GM19023 (cell line): ENCODE measurements around the gene RBMS3.
"Not testable (repeated sequence)": the region's sequence is repeated elsewhere in the genome, so short reads cannot be mapped to it uniquely, and the experiment has no call there.

ENCODE experiments used
- ATAC-seq: cut with Tn5 transposase; IDR thresholded peaks from one replicate; pipeline ENCODE4 v1.9.1; 2021; ENCODE audit warnings: mild to moderate bottlenecking, moderate library complexity; ENCODE audit not compliant: unreplicated experiment

Gene RBMS3

GRCh38 chr3:29337565-29337964 is 56.7 kb downstream of the RBMS3 start:
- no peak for ATAC-seq

GRCh38 chr3:29338377-29338776 is 57.5 kb downstream of the RBMS3 start:
- ATAC-seq: no peak

GRCh38 chr3:29339016-29339833 is 58.4 kb downstream of the RBMS3 start:
- no peak for ATAC-seq

GRCh38 chr3:29344154-29344553 is 63.3 kb downstream of the RBMS3 start:
- no peak for ATAC-seq

- no peak for ATAC-seq
Measured at GRCh38 chr3:29344935-29345334, 64.1 kb downstream of the RBMS3 start.

- ATAC-seq: no peak
Measured at GRCh38 chr3:29345516-29346300, 64.8 kb downstream of the RBMS3 start.

DNA sequence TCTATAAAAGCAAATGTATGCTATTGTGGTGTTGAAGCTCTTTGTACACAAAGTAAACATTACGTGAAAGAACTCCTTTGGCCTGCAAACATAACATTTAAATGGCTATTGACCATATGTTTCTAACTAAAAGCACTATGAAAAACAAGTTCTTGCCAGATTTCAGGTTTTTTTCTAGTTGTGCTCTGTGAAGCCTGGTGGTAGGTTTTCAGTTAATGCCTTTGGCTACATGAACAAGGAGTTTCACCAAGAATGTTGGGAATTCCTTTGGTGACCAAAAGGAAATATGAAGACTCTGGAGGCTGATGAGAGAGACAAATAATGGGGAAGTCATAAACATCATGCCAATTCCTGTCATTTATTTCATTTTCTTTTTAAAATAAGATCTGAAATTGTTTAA is 66.0 kb downstream of the RBMS3 start:
- ATAC-seq: no peak

DNA sequence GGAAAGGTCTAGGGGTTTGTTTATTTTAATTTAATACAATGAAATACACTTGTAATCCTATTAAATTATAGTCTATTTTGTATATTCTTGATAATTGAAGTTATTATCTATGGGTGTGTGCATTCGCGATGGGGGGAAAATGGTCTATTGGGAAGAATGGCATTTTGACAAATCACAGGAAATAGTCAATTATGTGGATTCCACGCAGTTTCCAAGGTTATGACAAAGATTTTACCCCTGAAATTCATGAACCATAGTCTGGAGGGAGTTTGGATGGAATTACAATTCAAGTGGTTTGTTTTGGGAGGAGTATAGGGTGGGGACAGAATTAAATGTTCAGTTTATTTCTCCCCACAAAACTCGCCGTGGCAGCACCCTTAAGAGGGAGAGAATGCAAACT is 66.5 kb downstream of the RBMS3 start:
- ATAC-seq: no peak

DNA sequence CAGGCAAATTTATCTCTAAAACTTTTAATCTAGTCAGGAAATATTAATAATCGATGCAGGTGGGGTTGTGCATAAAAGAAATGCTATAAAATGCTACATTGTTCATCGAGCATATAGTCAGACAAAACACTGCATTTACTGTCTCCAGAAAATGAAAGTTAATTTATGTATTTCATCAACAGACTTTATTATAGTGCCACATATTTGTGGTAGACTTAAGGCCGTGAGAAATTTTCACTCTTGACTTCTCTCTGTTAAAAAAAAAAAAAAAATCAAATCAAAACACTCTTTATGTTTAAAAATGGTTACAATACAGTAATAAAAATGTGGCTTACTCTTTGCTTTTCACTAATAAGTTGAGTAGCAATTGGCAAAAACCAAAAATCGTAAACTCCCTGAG is 67.4 kb downstream of the RBMS3 start:
- no peak for ATAC-seq

GRCh38 chr3:29349049-29349448 is 68.2 kb downstream of the RBMS3 start:
- no peak for ATAC-seq

DNA sequence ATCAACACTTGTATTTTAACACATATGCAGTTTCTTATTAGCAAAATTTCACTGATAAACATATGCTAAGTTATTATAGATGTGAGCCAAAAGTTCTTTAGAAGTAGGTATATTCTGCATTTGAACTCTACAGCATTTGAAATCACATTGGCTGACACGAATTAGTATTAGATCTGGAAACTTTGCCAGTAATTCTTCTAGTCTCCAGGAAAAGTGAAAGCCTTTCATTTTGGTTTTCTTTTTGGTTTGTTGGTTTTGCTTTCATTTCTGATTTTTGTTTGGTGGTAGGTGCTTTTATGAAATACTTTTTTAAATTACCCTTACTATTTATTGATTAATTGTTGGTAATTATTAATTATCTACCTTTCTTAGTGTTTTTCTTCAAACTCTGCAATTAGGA is 72.9 kb downstream of the RBMS3 start:
- no peak for ATAC-seq

DNA sequence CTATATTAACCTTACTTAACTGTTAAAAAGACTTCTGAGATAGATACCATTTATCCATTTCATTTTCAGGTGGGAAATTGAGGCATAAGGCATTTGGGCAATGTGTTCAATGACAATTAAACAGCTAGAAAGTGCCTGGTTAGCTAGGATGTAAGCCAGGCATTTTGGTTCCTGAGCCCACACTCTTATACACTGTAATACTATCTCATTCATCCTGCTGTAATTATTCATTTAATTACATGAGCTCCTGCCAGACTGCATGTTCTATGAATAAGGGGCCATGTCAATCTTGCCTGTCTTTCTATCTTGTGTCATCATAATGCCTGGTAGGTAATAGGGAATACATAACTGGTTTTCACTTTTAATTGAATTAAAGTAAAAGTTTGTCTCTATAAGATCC is 74.0 kb downstream of the RBMS3 start:
- no peak for ATAC-seq

GRCh38 chr3:29356062-29356461 is 75.2 kb downstream of the RBMS3 start:
- no peak for ATAC-seq

- not testable (repeated sequence) for ATAC-seq
Measured at GRCh38 chr3:29360289-29360688, 79.4 kb downstream of the RBMS3 start.

DNA sequence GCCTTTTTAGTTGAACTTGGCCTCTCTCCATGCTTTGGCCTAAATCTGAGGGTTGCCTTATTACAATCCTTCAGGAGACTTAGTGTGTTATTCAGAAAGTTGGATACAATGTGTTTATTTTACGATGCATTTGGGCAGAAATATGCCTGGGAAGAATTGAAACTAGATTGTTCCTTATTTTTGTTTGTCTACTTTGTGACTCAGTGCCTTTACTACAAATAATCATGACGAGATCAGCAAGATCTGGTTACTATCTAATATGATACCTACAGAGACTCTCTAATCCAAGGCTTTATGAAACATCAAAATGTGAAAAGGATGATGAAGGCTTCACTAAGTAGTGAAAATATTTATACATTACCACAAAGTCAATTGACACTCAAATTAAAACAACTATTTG is 82.2 kb downstream of the RBMS3 start:
- no peak for ATAC-seq

DNA sequence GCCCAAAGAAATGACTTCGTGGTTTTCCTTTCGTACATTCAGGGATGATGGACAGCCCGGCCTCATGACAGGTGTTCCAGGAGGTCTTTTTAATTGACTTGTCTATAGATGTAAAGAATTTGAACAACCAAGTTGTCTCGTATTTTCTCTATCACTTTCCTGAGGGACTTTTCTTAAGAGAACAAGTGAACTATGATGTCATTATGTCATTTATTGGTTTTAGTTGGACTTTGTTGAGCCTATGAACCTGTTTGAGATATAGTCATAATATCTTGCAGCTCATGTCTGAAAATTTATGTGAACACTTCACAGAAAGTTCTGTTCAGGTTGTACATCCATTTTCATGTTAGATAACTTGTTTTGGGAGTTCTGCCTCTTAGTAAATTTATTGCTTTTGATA is 89.2 kb downstream of the RBMS3 start:
- ATAC-seq: no peak

- no peak for ATAC-seq
Measured at GRCh38 chr3:29370476-29371420, 89.9 kb downstream of the RBMS3 start.

GRCh38 chr3:29373131-29373680 is 92.3 kb downstream of the RBMS3 start:
- no peak for ATAC-seq

GRCh38 chr3:29374226-29374625 is 93.4 kb downstream of the RBMS3 start:
- no peak for ATAC-seq

GRCh38 chr3:29379097-29379496 is 98.2 kb downstream of the RBMS3 start:
- ATAC-seq: no peak

- no peak for ATAC-seq
Measured at GRCh38 chr3:29381595-29381994, 100.7 kb downstream of the RBMS3 start.
